IPS-18c (cell line): ENCODE data around the gene DNAJC12.
"Not testable (repeated sequence)": the region's sequence is repeated elsewhere in the genome, so short reads cannot be mapped to it uniquely, and the experiment has no call there.

Source experiments
- H3K4me3 ChIP-seq: 2 replicates; pipeline ENCODE4 v1.7.0; 2013; ENCODE audit warnings: low read depth, mild to moderate bottlenecking, low read length, moderate library complexity; ENCODE audit not compliant: insufficient read depth
- H3K9me3 ChIP-seq: one replicate; pipeline ENCODE4 v1.6.1; 2013; ENCODE audit warnings: mild to moderate bottlenecking, low read length, moderate library complexity; ENCODE audit not compliant: control insufficient read depth, insufficient read depth

The DNAJC12 gene

GRCh38 chr10:67780759-67781538, 57.0 kb downstream of the DNAJC12 start:
- Histone ChIP-seq H3K9me3 (no peaks in the 10 kb centered on the region), H3K4me3 (no peak overlapping the region)

GRCh38 chr10:67780204-67780621, 57.8 kb downstream of the DNAJC12 start:
- H3K4me3 ChIP-seq, H3K9me3 ChIP-seq: not testable (repeated sequence)

- H3K9me3 ChIP-seq, result no peaks in the 10 kb centered on the region
- no peak overlapping the region for H3K4me3 ChIP-seq
Measured at GRCh38 chr10:67779465-67780203, 58.4 kb downstream of the DNAJC12 start.

GRCh38 chr10:67776371-67776770, 61.6 kb downstream of the DNAJC12 start:
- H3K9me3 ChIP-seq, result no peaks in the 10 kb centered on the region

GRCh38 chr10:67775279-67775678, 62.7 kb downstream of the DNAJC12 start:
- H3K4me3 ChIP-seq, result no peak overlapping the region
- no peaks in the 10 kb centered on the region for H3K9me3 ChIP-seq

More at GRCh38 chr10:67776371-67776770, 61.6 kb downstream of the DNAJC12 start:
- H3K4me3 ChIP-seq, result no peak overlapping the region

- H3K9me3 ChIP-seq, result no peaks in the 10 kb centered on the region
Measured at GRCh38 chr10:67772894-67773511, 65.0 kb downstream of the DNAJC12 start.

GRCh38 chr10:67772151-67772550, 65.8 kb downstream of the DNAJC12 start:
- Histone ChIP-seq H3K4me3 (no peak overlapping the region), H3K9me3 (no peaks in the 10 kb centered on the region)

More at GRCh38 chr10:67772894-67773511, 65.0 kb downstream of the DNAJC12 start:
- H3K4me3 ChIP-seq, result no peak overlapping the region

- Histone ChIP-seq H3K4me3 (no peak overlapping the region), H3K9me3 (no peaks in the 10 kb centered on the region)
Measured at GRCh38 chr10:67771200-67771599, 66.8 kb downstream of the DNAJC12 start.

GRCh38 chr10:67770537-67770936, 67.5 kb downstream of the DNAJC12 start:
- H3K4me3 ChIP-seq, result no peak overlapping the region

GRCh38 chr10:67767244-67767643, 70.7 kb downstream of the DNAJC12 start:
- Histone ChIP-seq H3K9me3 (no peaks in the 10 kb centered on the region), H3K4me3 (no peak overlapping the region)

More at GRCh38 chr10:67770537-67770936, 67.5 kb downstream of the DNAJC12 start:
- no peaks in the 10 kb centered on the region for H3K9me3 ChIP-seq

- no peaks in the 10 kb centered on the region for H3K9me3 ChIP-seq
Measured at GRCh38 chr10:67764012-67764822, 73.8 kb downstream of the DNAJC12 start.

GRCh38 chr10:67763499-67764011, 74.4 kb downstream of the DNAJC12 start:
- Histone ChIP-seq H3K9me3 (no peaks in the 10 kb centered on the region), H3K4me3 (peak overlapping the region; percentile 64)

More at GRCh38 chr10:67764012-67764822, 73.8 kb downstream of the DNAJC12 start:
- peak overlapping the region; percentile 64 for H3K4me3 ChIP-seq

GRCh38 chr10:67762567-67762966, 75.4 kb downstream of the DNAJC12 start:
- not testable (repeated sequence) for H3K9me3 ChIP-seq, H3K4me3 ChIP-seq

- no peak overlapping the region for H3K4me3 ChIP-seq
- no peaks in the 10 kb centered on the region for H3K9me3 ChIP-seq
Measured at GRCh38 chr10:67760272-67760671, 77.7 kb downstream of the DNAJC12 start.
